HG02884 (cell line): ENCODE data around the gene CAPN5.

ENCODE experiments used
- ATAC-seq: cut with Tn5 transposase; IDR thresholded peaks from one replicate; pipeline ENCODE4 v1.9.1; 2021; ENCODE audit warnings: mild to moderate bottlenecking, moderate library complexity; ENCODE audit not compliant: unreplicated experiment

CAPN5 gene

DNA sequence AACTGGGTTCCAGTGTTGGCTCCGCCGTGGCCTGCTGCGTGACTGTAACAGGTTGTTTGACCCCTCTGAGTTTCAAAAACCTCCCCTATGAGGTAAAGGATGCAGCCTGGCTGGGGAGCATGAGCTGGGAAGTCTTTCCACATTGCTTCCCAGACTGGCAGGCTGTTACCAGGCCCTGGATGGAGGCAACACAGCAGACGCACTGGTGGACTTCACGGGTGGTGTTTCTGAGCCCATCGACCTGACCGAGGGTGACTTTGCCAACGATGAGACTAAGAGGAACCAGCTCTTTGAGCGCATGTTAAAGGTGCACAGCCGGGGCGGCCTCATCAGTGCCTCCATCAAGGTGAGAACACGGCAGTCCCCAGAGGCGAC, 47.3 kb downstream of the CAPN5 start:
- ATAC-seq, result no peak

GRCh38 chr11:77115181-77115611, 48.4 kb downstream of the CAPN5 start:
- ATAC-seq, result no peak

GRCh38 chr11:77115956-77116355, 49.2 kb downstream of the CAPN5 start:
- ATAC-seq, result no peak

GRCh38 chr11:77117492-77117891, 50.7 kb downstream of the CAPN5 start:
- ATAC-seq, result no peak

GRCh38 chr11:77118086-77118485, 51.3 kb downstream of the CAPN5 start:
- ATAC-seq, result no peak

- ATAC-seq, result no peak
Observed at GRCh38 chr11:77118971-77119370, 52.2 kb downstream of the CAPN5 start.

GRCh38 chr11:77119531-77119936, 52.8 kb downstream of the CAPN5 start:
- no peak for ATAC-seq

- ATAC-seq, result no peak
Observed at GRCh38 chr11:77120571-77120970, 53.8 kb downstream of the CAPN5 start.

GRCh38 chr11:77121096-77121640, 54.4 kb downstream of the CAPN5 start:
- no peak for ATAC-seq

- ATAC-seq, result no peak
Observed at GRCh38 chr11:77121876-77122575, 55.3 kb downstream of the CAPN5 start.

DNA sequence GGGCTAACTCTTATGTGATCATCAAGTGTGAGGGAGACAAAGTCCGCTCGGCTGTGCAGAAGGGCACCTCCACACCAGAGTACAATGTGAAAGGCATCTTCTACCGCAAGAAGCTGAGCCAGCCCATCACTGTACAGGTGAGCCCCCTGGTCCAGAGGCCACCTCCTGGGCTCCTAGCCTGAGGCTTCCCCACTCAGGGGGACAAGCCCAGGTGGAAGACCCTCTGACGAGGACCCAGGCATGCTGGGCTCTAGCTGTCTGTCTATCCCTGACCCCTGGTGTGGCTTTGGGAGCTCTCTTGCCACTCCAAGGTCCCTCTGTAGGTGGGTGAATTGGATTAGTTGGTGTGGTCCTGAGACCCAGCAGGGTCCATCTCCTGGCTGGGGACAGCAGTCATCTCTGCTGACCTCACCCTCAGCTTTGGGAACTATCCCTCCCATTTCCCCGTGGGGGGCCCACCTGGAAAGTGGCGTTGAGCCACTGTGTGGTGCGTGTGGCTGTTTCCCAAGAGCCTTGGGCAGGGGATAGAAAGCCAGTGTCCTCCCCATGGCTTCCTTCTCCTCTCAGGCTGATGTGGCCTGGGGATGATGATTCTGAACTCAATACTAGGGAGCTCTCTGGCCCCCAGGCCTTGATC, 55.9 kb downstream of the CAPN5 start:
- no peak for ATAC-seq

DNA sequence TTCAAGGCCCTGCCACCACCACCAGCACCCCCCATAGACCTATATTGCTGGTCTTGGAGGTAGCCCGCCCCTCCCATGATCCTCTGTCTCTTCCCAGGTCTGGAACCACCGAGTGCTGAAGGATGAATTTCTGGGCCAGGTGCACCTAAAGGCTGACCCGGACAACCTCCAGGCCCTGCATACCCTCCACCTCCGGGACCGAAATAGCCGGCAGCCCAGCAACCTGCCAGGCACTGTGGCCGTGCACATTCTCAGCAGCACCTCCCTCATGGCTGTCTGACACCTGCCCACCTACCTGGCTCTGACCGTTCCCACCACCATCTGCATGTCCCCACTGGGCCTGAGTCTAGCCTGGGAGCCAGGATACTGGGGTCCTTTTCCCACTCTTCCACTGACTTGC, 56.8 kb downstream of the CAPN5 start:
- no peak for ATAC-seq

DNA sequence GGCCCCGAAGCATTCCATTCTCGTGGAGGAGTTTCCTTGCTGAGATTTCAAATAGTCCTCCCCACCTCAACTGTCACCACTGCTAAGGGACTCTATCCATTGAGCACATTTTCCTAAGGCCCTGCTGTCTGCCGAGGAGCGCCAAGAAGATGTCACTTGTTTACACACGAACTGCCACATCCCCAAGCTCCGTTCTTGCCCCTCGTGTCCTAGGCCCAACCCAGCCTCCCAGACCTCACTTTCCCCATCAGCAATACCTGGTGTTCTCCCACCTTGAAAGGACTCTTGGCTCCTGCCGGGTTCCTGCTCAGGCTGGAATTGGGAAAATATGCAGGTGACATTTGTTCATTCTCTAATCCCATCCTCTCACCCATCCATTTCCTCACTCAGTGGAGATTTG, 57.3 kb downstream of the CAPN5 start:
- ATAC-seq, result no peak

DNA sequence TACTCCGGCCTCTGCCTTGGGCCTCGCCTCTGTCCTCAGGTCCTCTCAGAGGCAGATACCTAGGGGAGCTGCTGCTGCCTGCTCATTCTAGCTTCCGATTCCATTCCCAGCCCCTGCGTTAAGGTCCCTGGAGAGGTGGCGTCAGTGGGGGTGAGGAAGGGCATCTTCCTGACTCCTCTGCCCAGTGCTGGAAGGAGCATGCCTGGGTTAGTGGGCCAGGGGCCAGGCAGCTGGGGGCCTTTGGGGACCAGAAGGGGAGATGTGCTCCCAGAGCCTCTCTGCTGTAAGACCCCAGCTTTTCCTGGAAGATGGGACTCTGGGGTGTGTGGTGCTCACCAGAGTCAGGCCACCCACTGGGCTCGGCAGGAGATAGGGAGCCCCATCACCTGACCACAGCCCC, 57.7 kb downstream of the CAPN5 start:
- no peak for ATAC-seq

DNA sequence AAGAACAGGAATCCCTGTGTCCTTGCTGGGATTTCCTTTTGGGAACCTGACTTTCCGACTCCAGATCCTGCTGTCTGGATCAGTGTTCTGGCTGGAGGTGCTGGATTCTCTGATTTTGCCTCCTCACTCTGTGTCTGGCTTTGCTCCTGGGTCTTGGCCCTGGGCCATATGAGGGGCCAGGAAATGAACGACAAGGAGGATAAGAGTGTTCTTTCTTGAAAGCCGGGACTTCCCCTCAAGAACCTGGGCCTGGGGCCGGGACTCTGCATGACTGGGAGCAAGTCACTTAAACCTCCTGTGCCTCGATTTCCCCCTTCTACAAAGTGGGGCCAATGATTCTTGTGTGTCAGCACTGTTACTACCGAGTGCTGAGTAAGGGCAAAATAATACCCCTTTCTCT, 58.4 kb downstream of the CAPN5 start:
- no peak for ATAC-seq

DNA sequence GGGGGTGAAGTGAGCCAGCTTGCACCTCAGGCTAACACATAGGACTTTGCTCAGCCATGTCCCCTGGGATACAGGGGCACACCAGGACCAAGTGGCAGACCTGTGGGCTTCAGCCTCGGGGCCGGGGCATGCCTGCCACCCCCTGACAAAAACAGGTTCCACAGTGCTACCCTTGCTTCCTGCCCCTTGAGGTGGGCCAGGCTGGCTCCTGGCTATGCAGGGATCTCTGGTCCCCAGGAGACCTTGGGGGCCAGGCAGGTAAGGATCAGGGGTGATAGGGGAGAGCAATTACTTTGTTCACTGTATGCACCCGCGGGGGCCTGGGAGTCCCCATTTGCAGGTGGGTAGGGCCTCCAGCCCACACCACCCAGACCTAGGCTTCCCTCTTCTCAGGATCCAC, 58.9 kb downstream of the CAPN5 start:
- no peak for ATAC-seq

GRCh38 chr11:77126156-77126775, 59.5 kb downstream of the CAPN5 start:
- no peak for ATAC-seq

GRCh38 chr11:77126861-77127234, 60.1 kb downstream of the CAPN5 start:
- ATAC-seq, result no peak

GRCh38 chr11:77127235-77127911, 60.6 kb downstream of the CAPN5 start:
- ATAC-seq, result no peak

DNA sequence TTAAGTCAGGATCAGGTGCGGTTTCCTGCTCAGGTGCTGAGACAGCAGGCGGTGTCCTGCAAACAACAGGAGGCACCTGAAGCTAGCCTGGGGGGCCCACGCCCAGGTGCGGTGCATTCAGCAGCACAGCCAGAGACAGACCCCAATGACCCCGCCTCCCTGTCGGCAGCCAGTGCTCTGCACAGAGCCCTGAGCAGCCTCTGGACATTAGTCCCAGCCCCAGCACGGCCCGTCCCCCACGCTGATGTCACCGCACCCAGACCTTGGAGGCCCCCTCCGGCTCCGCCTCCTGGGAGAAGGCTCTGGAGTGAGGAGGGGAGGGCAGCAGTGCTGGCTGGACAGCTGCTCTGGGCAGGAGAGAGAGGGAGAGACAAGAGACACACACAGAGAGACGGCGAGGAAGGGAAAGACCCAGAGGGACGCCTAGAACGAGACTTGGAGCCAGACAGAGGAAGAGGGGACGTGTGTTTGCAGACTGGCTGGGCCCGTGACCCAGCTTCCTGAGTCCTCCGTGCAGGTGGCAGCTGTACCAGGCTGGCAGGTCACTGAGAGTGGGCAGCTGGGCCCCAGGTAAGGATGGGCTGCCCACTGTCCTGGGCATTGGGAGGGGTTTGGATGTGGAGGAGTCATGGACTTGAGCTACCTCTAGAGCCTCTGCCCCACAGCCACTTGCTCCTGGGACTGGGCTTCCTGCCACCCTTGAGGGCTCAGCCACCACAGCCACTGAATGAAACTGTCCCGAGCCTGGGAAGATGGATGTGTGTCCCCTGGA, 61.3 kb downstream of the CAPN5 start, which contains the start of gene MYO7A:
TSS of gene MYO7A (plus strand) at position 327 of the 772 bp plus-strand sequence. CDS start 2,389 bp downstream, outside the sequence.
- no peak for ATAC-seq
